ENCODE results near the gene HDAC3.

DNA sequence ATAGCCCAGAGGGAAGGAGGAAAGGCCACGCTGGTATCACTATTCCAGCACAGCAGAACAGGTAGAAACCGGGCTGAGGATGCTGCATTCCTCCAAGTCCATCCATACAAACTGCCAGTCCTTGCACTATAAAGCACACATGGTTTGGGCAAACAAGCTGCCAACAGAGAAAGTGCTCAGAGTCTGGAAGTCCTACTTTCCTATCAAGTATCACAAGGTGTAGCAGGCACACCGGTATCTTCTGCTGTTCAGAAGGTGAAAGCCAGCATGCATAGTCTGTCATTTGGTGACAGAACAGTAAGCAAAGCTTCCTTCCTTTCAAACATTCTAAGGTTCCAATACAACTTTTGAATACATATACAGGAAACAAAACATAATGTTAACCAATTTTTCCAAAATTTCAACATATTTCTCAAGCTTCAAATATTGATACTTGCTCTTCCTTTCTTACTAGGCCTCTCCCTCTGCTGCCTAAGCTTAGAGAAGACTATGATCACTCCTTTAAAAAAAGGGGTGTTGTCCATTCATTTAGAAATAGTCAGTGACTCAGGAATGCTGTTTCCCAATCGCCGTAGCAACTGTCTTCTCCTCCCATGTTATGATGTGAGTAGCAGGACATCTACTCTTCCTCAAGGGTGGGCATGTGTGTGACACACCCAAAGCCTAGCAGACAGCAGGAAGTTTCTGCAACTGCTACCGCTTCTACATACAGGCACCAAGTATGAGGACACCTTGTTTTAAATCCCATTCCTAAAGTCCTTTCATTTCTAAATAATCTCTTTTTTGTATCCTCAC is 32.5 kb downstream of the HDAC3 start:
- TF ChIP-seq EZH2 (IDR thresholded peaks at IDR 0.05; ENCODE audit: low read depth), result no peak
- TF ChIP-seq, protein P1, sequence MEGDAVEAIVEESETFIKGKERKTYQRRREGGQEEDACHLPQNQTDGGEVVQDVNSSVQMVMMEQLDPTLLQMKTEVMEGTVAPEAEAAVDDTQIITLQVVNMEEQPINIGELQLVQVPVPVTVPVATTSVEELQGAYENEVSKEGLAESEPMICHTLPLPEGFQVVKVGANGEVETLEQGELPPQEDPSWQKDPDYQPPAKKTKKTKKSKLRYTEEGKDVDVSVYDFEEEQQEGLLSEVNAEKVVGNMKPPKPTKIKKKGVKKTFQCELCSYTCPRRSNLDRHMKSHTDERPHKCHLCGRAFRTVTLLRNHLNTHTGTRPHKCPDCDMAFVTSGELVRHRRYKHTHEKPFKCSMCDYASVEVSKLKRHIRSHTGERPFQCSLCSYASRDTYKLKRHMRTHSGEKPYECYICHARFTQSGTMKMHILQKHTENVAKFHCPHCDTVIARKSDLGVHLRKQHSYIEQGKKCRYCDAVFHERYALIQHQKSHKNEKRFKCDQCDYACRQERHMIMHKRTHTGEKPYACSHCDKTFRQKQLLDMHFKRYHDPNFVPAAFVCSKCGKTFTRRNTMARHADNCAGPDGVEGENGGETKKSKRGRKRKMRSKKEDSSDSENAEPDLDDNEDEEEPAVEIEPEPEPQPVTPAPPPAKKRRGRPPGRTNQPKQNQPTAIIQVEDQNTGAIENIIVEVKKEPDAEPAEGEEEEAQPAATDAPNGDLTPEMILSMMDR (conservative IDR thresholded peaks at IDR 0.05), result no peak

Measured in PC-9 (cell line).